Vagina (tissue), 2 donors: ENCODE results near the gene TCF7L1.

Experiments
- CTCF ChIP-seq, 3 experiments: fragments of 450-650 bp in 2 of 3; fragments of 200-600 bp in 1 of 3; sonication (generic) in 1 of 3; IDR thresholded peaks; one replicate each; pipeline ENCODE4 v1.5.1; 2017 to 2019; ENCODE audit warnings: antibody characterized with exemption in 3 of 3, mild to moderate bottlenecking in 2 of 3, moderate library complexity in 2 of 3
- POLR2A ChIP-seq, 2 donors: fragments of 450-650 bp; IDR thresholded peaks; one replicate each; pipeline ENCODE4 v1.6.1; 2017; ENCODE audit warnings: antibody characterized with exemption in 2 of 2, mild to moderate bottlenecking in 2 of 2, moderate library complexity in 2 of 2
- POLR2AphosphoS5 ChIP-seq, 2 donors: sonication (generic); formaldehyde crosslinking; IDR thresholded peaks; one replicate each; pipeline ENCODE4 v1.9.0; 2017; ENCODE audit warnings: antibody characterized with exemption in 2 of 2, mild to moderate bottlenecking in 2 of 2, low read depth in 1 of 2; ENCODE audit not compliant: insufficient read depth in 1 of 2

- TF ChIP-seq POLR2A (IDR thresholded peaks at IDR 0.05), result no peak
- no peak for TF ChIP-seq CTCF (IDR thresholded peaks at IDR 0.05)
- no peak for TF ChIP-seq POLR2AphosphoS5 (IDR thresholded peaks at IDR 0.05; ENCODE audit: insufficient read depth in 1 of 2, low read depth in 1 of 2)
Measured at GRCh38 chr2:85238607-85239006, 105.4 kb downstream of the TCF7L1 start.
